Breast epithelium (tissue), 4 donors: Measurements from ENCODE around the gene ARL8A. TPM values are rescaled to one million over a fixed set of nuclear protein-coding genes. Genes with fewer than 3 reads are reported as not detected.

Experiments
- DNase-seq, 2 donors: peaks; one replicate each; pipeline ENCODE4 v3.0.0-alpha.2; 2019; ENCODE audit warnings: low spot score in 2 of 2
- H3K27ac ChIP-seq, 2 donors: fragments of 200-600 bp; sonication (generic) in 1 of 2; one replicate each; pipeline ENCODE4 v1.5.1; 2016 to 2019; ENCODE audit warnings: mild to moderate bottlenecking in 1 of 2
- H3K27me3 ChIP-seq, 2 donors: fragments of 200-600 bp; sonication (generic) in 1 of 2; one replicate each; pipeline versions ENCODE4 v1.5.1 to v1.6.0; 2017 to 2019; ENCODE audit warnings: control low read depth in 1 of 2, mild to moderate bottlenecking in 1 of 2
- H3K36me3 ChIP-seq: fragments of 200-600 bp; one replicate; pipeline ENCODE4 v1.5.1; 2019
- H3K4me1 ChIP-seq, 2 donors: fragments of 200-600 bp; sonication (generic); one replicate each; pipeline ENCODE4 v1.5.1; 2016 to 2019; ENCODE audit warnings: control low read depth in 1 of 2
- H3K4me3 ChIP-seq, 3 donors: fragments of 200-600 bp; sonication (generic); 1 replicate in 2 of 3; 2 replicates in 1 of 3; pipeline ENCODE4 v1.5.1; 2016 to 2019; ENCODE audit warnings: mild to moderate bottlenecking in 3 of 3, moderate library complexity in 2 of 3
- H3K9me3 ChIP-seq, 2 donors: fragments of 200-600 bp; sonication (generic) in 1 of 2; one replicate each; pipeline ENCODE4 v1.5.1; 2016 to 2019; ENCODE audit warnings: control low read depth in 1 of 2
- POLR2A ChIP-seq: fragments of 450-650 bp; IDR thresholded peaks from one replicate; pipeline ENCODE4 v1.6.1; 2016; ENCODE audit warnings: antibody characterized with exemption, mild to moderate bottlenecking, moderate library complexity
- POLR2AphosphoS5 ChIP-seq, 3 donors: sonication (generic); formaldehyde crosslinking; IDR thresholded peaks; one replicate each; pipeline ENCODE4 v1.6.1; 2017; ENCODE audit warnings: antibody characterized with exemption in 3 of 3
- intact Hi-C: fragments of 100-400 bp; cut with DNase I; formaldehyde crosslinking; loops from one replicate; pipeline ENCODE4 v1.15.1; 2023; ENCODE audit warnings: low total_unique reads
- total RNA-seq, 3 donors: library from RNA; depleted of rRNA; stranded (reverse); fragments of >200 nt; gene quantifications; one replicate each; pipeline ENCODE4 v1.1.0, GENCODE V29; 2016
- TF ChIP-seq, protein P1 (sequence below), 3 donors: fragments of 450-650 bp; IDR thresholded peaks; one replicate each; pipeline ENCODE4 v1.5.1; 2016 to 2017; ENCODE audit warnings: antibody characterized with exemption in 3 of 3, mild to moderate bottlenecking in 3 of 3, moderate library complexity in 3 of 3

Gene ARL8A
- total RNA-seq, 3 donors from 2014 or later: 29.9 to 41.1 (median 34.7) TPM

DNA sequence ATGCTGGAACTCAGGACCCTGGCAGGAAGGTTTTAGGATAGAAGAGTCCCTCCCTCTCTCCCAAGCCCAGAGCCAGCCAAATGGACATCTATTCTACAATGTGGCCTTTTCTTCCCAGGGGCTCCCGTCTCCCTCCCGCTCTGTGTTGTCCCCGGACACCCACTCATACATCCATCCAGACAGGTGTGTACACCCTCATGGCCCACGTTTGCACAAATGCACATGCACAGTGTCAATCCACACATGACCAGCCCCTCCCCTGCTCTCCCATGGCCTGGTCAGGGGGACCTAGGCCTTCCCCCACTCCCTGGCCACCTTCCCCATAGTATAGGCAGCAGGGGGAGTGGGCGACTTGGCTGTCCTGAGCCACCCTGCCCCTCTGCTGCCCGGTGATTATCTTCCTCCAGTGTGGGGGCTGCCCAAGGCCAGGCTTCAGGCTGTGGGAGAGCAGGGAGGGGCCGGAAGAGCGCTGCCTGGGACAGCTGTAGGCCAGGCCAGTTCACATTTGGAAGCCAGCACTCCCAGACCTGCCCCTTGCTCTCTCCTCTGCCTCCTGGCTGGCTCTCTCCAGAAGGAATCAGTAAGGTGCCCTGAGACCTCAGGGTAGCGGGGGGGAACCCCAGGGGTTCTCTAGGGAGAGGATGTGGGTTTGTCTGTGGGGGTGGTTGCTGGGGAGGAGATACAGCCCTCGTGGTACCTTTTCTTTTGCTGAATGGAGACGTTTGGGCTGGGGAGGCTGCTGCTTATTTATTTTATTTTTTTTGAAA is 19.9 kb upstream of the ARL8A start:
- Histone ChIP-seq H3K4me1 (no peaks in the 10 kb centered on the region), H3K9me3 (no peaks in the 10 kb centered on the region), H3K27me3 (no peaks in the 10 kb centered on the region), H3K27ac (peak overlapping the region in 1 of 2 donors; percentile 55), H3K4me3 (no peak overlapping the region), H3K36me3 (no peaks in the 10 kb centered on the region)
- intact Hi-C loops: no loop called here
- TF ChIP-seq POLR2AphosphoS5 (IDR thresholded peaks at IDR 0.05) (no peak), POLR2A (no peak)
- TF ChIP-seq, protein P1, sequence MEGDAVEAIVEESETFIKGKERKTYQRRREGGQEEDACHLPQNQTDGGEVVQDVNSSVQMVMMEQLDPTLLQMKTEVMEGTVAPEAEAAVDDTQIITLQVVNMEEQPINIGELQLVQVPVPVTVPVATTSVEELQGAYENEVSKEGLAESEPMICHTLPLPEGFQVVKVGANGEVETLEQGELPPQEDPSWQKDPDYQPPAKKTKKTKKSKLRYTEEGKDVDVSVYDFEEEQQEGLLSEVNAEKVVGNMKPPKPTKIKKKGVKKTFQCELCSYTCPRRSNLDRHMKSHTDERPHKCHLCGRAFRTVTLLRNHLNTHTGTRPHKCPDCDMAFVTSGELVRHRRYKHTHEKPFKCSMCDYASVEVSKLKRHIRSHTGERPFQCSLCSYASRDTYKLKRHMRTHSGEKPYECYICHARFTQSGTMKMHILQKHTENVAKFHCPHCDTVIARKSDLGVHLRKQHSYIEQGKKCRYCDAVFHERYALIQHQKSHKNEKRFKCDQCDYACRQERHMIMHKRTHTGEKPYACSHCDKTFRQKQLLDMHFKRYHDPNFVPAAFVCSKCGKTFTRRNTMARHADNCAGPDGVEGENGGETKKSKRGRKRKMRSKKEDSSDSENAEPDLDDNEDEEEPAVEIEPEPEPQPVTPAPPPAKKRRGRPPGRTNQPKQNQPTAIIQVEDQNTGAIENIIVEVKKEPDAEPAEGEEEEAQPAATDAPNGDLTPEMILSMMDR (IDR thresholded peaks at IDR 0.05): no peak
- no peak for DNase-seq

DNA sequence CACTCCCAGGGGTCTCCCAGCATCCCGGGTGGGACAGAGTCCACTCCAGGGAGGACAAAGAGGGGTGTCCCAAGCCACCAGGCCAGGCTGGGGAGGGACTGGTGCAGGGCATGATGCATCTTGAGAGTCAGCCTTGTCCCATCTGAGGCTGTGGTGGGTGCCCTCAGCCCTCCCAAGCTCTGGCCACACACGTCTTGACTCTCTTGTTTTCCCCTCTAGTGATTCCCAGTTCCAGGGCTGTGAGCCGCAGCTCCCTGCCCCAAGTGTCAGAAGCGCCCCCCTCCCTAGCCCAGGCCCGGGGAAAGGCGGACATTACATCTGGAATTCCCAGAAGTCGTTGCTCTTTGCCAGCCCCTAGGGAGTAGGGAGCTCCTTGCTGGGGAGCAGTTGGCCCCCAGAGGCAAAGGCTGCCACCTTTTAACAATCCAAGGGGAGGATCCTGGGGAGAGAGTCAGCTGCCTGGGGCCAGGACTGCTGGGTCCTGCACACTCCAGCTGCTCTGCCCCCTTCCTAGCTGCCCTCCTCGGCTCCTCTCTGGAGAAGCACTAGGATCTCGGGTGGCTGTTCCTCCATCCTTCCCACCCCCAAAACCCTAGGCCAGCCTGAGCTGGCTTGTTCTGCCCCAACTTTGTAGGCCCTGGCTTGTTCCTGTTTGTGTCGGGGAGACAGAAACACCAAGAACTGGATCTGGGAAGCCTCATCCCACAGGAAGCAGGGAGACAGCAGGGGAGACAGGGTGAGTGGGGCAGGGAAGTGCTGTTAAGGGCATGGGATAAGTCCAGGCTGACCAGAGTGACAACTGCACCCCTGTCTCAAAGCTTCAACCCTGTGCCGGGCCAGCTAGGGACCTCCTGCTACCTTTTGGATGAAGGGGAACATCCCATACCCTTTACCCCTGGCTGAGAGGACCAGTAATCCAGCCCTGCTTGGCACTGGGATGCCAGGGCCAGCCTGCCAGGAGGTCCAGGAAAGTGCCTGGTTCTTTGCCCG is 19.0 kb upstream of the ARL8A start:
- H3K36me3 ChIP-seq: no peaks in the 10 kb centered on the region
- H3K9me3 ChIP-seq: no peaks in the 10 kb centered on the region
- intact Hi-C loops: no loop called here
- no peaks in the 10 kb centered on the region for H3K4me1 ChIP-seq
- TF ChIP-seq POLR2A (no peak), POLR2AphosphoS5 (IDR thresholded peaks at IDR 0.05) (no peak)
- TF ChIP-seq, protein P1 (IDR thresholded peaks at IDR 0.05): no peak
- no peak overlapping the region for H3K4me3 ChIP-seq
- peak overlapping the region; percentile 21 to 55 for H3K27ac ChIP-seq
- DNase-seq: no peak
- no peaks in the 10 kb centered on the region for H3K27me3 ChIP-seq

DNA sequence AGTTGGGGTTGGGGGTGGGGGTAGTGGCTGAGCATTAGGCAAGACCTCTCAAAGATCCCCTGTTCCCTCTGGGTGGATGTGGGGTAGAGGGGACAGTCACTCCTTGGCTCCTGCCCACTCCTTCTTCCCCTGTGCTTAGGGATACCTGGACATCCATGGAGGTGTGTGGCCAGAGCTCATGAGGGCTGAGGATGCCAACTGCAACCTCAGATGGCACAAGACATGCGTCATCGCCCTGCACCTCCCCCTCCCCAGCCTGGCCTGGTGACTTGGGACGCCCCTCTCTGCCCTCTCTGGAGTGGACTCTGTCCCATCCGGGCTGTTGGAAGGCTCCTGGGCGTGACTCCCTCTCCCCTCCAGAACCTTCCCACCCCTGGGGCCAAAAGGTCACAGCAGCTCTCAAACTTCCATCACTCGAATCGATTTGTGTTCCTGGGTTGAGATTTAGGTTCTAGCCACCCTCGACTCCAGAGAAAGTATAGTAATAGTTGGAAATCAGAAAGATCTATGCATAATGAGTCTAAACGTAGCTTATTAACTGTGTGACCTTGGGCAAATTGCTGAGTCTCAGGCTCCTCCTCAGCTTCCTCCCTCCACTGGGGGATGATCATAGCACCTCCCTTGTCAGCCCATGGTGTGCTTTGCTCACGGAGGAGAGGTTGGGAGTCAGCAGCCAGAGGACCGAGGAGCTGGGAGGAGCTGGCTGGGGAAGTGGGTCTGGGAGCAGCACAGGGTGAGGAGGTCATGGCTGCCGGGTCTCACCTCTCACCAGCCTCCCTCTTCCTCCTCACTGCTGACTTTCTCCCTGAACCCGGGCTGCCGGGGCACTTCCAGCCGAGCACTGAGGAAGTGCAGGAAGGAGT is 18.1 kb upstream of the ARL8A start:
- Histone ChIP-seq H3K9me3 (no peaks in the 10 kb centered on the region), H3K4me1 (no peaks in the 10 kb centered on the region), H3K36me3 (no peaks in the 10 kb centered on the region), H3K4me3 (no peak overlapping the region), H3K27ac (peak overlapping the region in 1 of 2 donors; percentile 55), H3K27me3 (no peaks in the 10 kb centered on the region)
- no peak for DNase-seq
- TF ChIP-seq, protein P1 (IDR thresholded peaks at IDR 0.05): no peak
- TF ChIP-seq POLR2A (no peak), POLR2AphosphoS5 (IDR thresholded peaks at IDR 0.05) (no peak)
- intact Hi-C loops: no loop called here

DNA sequence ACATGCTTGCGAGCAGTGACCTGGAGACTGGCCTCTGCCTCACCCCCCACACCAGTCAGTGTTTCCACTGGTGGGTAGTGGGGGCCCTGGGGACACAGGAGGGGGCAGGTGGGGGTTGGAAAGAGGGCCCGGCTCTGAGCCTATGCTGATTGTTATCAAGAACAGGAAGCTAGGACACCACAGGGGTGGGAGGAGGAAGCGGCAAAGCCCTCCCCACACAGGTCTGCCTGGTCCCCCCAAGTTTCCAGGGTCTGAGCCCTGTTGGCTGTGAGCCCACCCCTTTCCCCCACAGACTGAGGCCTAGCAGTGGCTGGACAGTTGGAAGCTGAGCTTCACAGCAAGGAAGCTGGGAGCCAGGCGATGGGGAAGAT is 17.5 kb upstream of the ARL8A start:
- no peak for DNase-seq
- Histone ChIP-seq H3K4me3 (no peak overlapping the region), H3K4me1 (no peaks in the 10 kb centered on the region), H3K27me3 (no peaks in the 10 kb centered on the region), H3K36me3 (no peaks in the 10 kb centered on the region), H3K9me3 (no peaks in the 10 kb centered on the region), H3K27ac (peak overlapping the region in 1 of 2 donors; percentile 55)
- TF ChIP-seq POLR2A: no peak
- TF ChIP-seq POLR2AphosphoS5 (IDR thresholded peaks at IDR 0.05): no peak
- TF ChIP-seq, protein P1 (IDR thresholded peaks at IDR 0.05): no peak
- intact Hi-C loops: no loop called here
